GM23248 (cell line): Measurements from ENCODE around the gene STK11IP. TPM values are rescaled to one million over a fixed set of nuclear protein-coding genes. Genes with fewer than 3 reads are reported as not detected.
A peak's percentile ranks its signal among the peaks of the same experiment; 100 is the strongest.

ENCODE experiments used
- DNase-seq: peaks from one replicate; pipeline ENCODE4 v3.0.0-alpha.2; 2015
- H2AFZ ChIP-seq: fragments of 200-600 bp; sonication (generic); 2 replicates; pipeline ENCODE4 v1.6.1; 2016; ENCODE audit warnings: antibody characterized with exemption
- H3F3A ChIP-seq: fragments of 200-600 bp; sonication (generic); 2 replicates; pipeline ENCODE4 v1.6.1; 2016; ENCODE audit warnings: mild to moderate bottlenecking, antibody characterized with exemption, mixed run types; ENCODE audit not compliant: insufficient read depth
- H3K27ac ChIP-seq: fragments of 200-600 bp; sonication (generic); 2 replicates; pipeline ENCODE4 v1.5.1; 2016; ENCODE audit warnings: mild to moderate bottlenecking
- H3K27me3 ChIP-seq: fragments of 200-600 bp; sonication (generic); replicated peaks from 2 replicates; pipeline ENCODE4 v1.6.1; 2016; ENCODE audit warnings: mild to moderate bottlenecking; ENCODE audit not compliant: insufficient read depth
- H3K36me3 ChIP-seq: fragments of 200-600 bp; sonication (generic); 2 replicates; pipeline ENCODE4 v1.6.1; 2016; ENCODE audit warnings: low read depth, mild to moderate bottlenecking
- H3K4me1 ChIP-seq: fragments of 200-600 bp; sonication (generic); 2 replicates; pipeline ENCODE4 v1.6.1; 2016; ENCODE audit warnings: mild to moderate bottlenecking; ENCODE audit not compliant: insufficient read depth
- H3K4me2 ChIP-seq: fragments of 200-600 bp; sonication (generic); one replicate; pipeline ENCODE4 v1.6.1; 2016; ENCODE audit warnings: mild to moderate bottlenecking; ENCODE audit not compliant: unreplicated experiment
- H3K4me3 ChIP-seq: fragments of 200-600 bp; sonication (generic); 2 replicates; pipeline ENCODE4 v1.5.1; 2016; ENCODE audit warnings: mild to moderate bottlenecking
- H3K79me2 ChIP-seq: fragments of 200-600 bp; sonication (generic); 2 replicates; pipeline ENCODE4 v1.6.1; 2016; ENCODE audit warnings: mild to moderate bottlenecking; ENCODE audit not compliant: insufficient read depth
- H3K9ac ChIP-seq: fragments of 200-600 bp; sonication (generic); 2 replicates; pipeline ENCODE4 v1.6.1; 2016; ENCODE audit warnings: mild to moderate bottlenecking
- H3K9me2 ChIP-seq: fragments of 200-600 bp; sonication (generic); 2 replicates; pipeline ENCODE4 v1.6.1; 2016; ENCODE audit warnings: mixed run types, mild to moderate bottlenecking, moderate library complexity; ENCODE audit not compliant: insufficient read depth
- H3K9me3 ChIP-seq: fragments of 200-600 bp; sonication (generic); one replicate; pipeline ENCODE4 v1.6.1; 2017; ENCODE audit warnings: low read depth
- H4K20me1 ChIP-seq: fragments of 200-600 bp; sonication (generic); 2 replicates; pipeline ENCODE4 v1.6.0; 2016; ENCODE audit not compliant: insufficient read depth
- EZH2 ChIP-seq: fragments of 200-600 bp; sonication (generic); IDR thresholded peaks from 2 replicates; pipeline ENCODE4 v1.6.1; 2018; ENCODE audit warnings: antibody characterized with exemption, mild to moderate bottlenecking; ENCODE audit not compliant: insufficient read depth, poor library complexity, severe bottlenecking
- EZH2phosphoT487 ChIP-seq: fragments of 200-600 bp; sonication (generic); IDR thresholded peaks from 2 replicates; pipeline ENCODE4 v1.6.1; 2018; ENCODE audit warnings: antibody characterized with exemption, moderate library complexity, mild to moderate bottlenecking, low read depth; ENCODE audit not compliant: insufficient read depth
- WGBS, 2 experiments: methylation state at CpG; one replicate each; pipeline ENCODE4 v1.1.6; 2015 to 2017; ENCODE audit warnings: low lambda C conversion rate in 2 of 2, low coverage in 1 of 2; ENCODE audit errors: missing lambda C conversion rate in 2 of 2; 5-methylcytosine and 5-hydroxymethylcytosine counted together
- in situ Hi-C: fragments of 300-500 bp; cut with MboI; formaldehyde crosslinking; loops from 2 replicates; pipeline ENCODE4 v1.15.0; 2020
- polyA plus RNA-seq: library from polyadenylated mRNA; unstranded; fragments of >200 nt; fragmentation: Nextera tagmentation; extraction: Ambion mirVana; gene quantifications from 2 replicates; pipeline ENCODE4 v1.2.1, GENCODE V29; 2016
- total RNA-seq: library from RNA; depleted of rRNA; stranded (reverse); fragments of >200 nt; shearing (Covaris generic); gene quantifications from 2 replicates; pipeline ENCODE4 v1.2.3, GENCODE V29; 2014

Gene STK11IP
- total and polyA plus RNA-seq, 2 experiments from 2014 or later, result 7.3 to 10.5 TPM

DNA sequence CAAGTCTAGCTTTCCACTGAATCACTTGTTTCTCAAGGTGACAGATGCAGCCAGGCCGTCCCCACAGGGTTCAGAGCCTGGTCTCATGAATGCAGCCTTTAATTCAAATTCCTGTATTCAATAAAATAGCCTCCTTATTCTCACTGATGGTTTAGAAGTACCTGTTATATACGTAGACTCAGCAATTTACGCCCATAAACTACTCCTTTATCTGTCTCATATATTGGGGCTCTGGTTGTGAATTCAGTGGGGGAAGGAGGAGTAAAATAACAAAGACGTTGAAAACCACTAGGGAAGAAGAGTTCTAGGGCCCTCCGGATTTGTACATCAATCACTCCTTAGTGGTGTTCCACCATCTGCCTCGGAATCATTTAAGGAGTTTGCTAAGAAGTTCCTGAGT, 28.0 kb upstream of the STK11IP start:
- peaks cover 6% of the 10 kb centered on the region; the same call in 1 of the 2 replicates for H3K4me1 ChIP-seq
- H3K79me2 ChIP-seq, result peaks cover 15% of the 10 kb centered on the region; the same call in 1 of the 2 replicates
- peak overlapping the region; percentile 79 for H3K4me3 ChIP-seq
- no peaks in the 10 kb centered on the region for H3K9me3 ChIP-seq
- H3K27me3 ChIP-seq, result no peaks in the 10 kb centered on the region
- peak overlapping the region; percentile 76 for H3K4me2 ChIP-seq
- H2AFZ ChIP-seq, result no peak overlapping the region
- TF ChIP-seq EZH2, result no peak
- no peak for TF ChIP-seq EZH2phosphoT487
- no peaks in the 10 kb centered on the region for H3K9me2 ChIP-seq
- H3K9ac ChIP-seq, result 0 out of 2 replicates have a peak overlapping the region, but pooled peaks have one; percentile 82
- DNase-seq, result no peak
- H3K27ac ChIP-seq, result no peak overlapping the region
- no peaks in the 10 kb centered on the region for H4K20me1 ChIP-seq
- in situ Hi-C loops, result no loop called here
- no peaks in the 10 kb centered on the region for H3F3A ChIP-seq
- no peaks in the 10 kb centered on the region for H3K36me3 ChIP-seq
- 95 to 96% methylated on average over 6 of the region's 6 CpGs for WGBS, 2 experiments

DNA sequence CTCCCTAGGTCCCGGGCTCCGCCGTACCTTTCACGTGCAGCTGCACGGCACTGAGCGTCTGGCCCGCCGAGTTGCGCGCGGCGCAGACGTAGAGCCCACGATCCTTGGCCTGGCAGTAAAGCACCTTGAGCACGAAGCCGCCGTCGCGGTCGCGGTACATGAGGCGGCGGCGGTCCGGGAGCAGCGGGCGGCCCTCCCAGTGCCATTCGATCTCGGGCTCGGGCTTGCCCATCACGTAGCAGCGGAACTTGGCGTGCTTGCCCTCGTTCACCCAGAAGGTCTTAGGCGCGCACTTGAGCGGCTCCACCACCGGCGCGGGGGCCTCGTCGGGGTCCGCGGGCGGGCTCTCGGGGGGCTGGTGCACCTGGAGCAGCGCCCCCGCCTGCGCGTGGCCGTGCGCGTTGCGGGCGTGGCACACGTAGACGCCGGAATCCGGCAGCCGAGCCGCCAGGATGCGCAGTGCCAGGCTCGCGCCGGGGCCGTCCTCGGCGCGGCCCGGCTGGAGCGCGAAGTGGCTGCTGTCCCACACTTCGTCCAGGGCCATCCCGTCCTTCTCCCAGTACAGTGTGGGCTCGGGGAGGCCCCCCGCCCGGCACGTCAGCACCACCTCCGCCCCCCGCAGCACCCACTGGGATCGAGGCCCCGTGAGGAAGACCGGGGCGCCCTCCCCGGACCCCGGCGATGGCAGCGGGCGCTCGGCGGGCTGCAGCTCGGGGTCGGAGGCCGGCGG, 27.3 kb upstream of the STK11IP start:
- H3K9me3 ChIP-seq, result no peaks in the 10 kb centered on the region
- peak; percentile 73 for DNase-seq
- peaks cover 15% of the 10 kb centered on the region; the same call in 1 of the 2 replicates for H3K79me2 ChIP-seq
- no peaks in the 10 kb centered on the region for H3K27me3 ChIP-seq
- H4K20me1 ChIP-seq, result no peaks in the 10 kb centered on the region
- H3K9ac ChIP-seq, result peak overlapping the region; percentile 82
- H2AFZ ChIP-seq, result peak overlapping the region; percentile 80
- 7 to 11% methylated on average over 66 to 85 of the region's 95 CpGs for WGBS, 2 experiments
- peak overlapping the region; percentile 79 for H3K4me3 ChIP-seq
- in situ Hi-C loops, result no loop called here
- TF ChIP-seq EZH2phosphoT487, result no peak
- TF ChIP-seq EZH2, result no peak
- peak overlapping the region; percentile 76 for H3K4me2 ChIP-seq
- no peaks in the 10 kb centered on the region for H3F3A ChIP-seq
- 0 out of 2 replicates have a peak overlapping the region, but pooled peaks have one; percentile 23 for H3K27ac ChIP-seq
- H3K9me2 ChIP-seq, result no peaks in the 10 kb centered on the region
- no peaks in the 10 kb centered on the region for H3K36me3 ChIP-seq
- peaks cover 6% of the 10 kb centered on the region; the same call in 1 of the 2 replicates for H3K4me1 ChIP-seq

DNA sequence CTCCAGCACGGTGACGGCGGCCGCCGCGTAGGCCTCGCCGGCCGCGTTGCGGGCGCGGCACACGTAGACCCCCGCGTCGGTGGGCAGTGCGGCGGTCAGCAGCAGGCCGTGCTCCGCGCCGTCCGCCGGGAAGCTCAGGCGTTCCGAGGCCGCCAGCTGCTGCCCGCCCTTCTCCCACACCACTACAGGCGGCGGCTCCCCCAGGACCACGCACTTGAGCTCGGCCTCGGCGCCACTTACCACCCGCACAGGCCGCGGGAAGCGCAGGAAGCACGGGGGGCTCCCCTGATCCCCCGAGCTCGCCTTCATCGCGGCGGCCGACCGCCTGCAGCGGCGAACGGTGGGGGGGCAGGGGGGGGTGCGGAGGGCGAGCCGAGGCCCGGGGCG, 26.7 kb upstream of the STK11IP start:
- H3K4me2 ChIP-seq, result peak overlapping the region; percentile 76
- peak overlapping the region; percentile 82 for H3K9ac ChIP-seq
- in situ Hi-C loops, result no loop called here
- peak overlapping the region; percentile 79 for H3K4me3 ChIP-seq
- peak; percentile 68 for DNase-seq
- 0 to 3% methylated on average over 8 to 16 of the region's 55 CpGs for WGBS, 2 experiments
- H3K36me3 ChIP-seq, result no peaks in the 10 kb centered on the region
- H3K4me1 ChIP-seq, result peaks cover 6% of the 10 kb centered on the region; the same call in 1 of the 2 replicates
- peaks cover 15% of the 10 kb centered on the region; the same call in 1 of the 2 replicates for H3K79me2 ChIP-seq
- H4K20me1 ChIP-seq, result no peaks in the 10 kb centered on the region
- H3K27me3 ChIP-seq, result no peaks in the 10 kb centered on the region
- TF ChIP-seq EZH2 (no peak), EZH2phosphoT487 (no peak)
- H3K9me3 ChIP-seq, result no peaks in the 10 kb centered on the region
- H3F3A ChIP-seq, result no peaks in the 10 kb centered on the region
- no peaks in the 10 kb centered on the region for H3K9me2 ChIP-seq
- 0 out of 2 replicates have a peak overlapping the region, but pooled peaks have one; percentile 23 for H3K27ac ChIP-seq
- peak overlapping the region; percentile 80 for H2AFZ ChIP-seq

DNA sequence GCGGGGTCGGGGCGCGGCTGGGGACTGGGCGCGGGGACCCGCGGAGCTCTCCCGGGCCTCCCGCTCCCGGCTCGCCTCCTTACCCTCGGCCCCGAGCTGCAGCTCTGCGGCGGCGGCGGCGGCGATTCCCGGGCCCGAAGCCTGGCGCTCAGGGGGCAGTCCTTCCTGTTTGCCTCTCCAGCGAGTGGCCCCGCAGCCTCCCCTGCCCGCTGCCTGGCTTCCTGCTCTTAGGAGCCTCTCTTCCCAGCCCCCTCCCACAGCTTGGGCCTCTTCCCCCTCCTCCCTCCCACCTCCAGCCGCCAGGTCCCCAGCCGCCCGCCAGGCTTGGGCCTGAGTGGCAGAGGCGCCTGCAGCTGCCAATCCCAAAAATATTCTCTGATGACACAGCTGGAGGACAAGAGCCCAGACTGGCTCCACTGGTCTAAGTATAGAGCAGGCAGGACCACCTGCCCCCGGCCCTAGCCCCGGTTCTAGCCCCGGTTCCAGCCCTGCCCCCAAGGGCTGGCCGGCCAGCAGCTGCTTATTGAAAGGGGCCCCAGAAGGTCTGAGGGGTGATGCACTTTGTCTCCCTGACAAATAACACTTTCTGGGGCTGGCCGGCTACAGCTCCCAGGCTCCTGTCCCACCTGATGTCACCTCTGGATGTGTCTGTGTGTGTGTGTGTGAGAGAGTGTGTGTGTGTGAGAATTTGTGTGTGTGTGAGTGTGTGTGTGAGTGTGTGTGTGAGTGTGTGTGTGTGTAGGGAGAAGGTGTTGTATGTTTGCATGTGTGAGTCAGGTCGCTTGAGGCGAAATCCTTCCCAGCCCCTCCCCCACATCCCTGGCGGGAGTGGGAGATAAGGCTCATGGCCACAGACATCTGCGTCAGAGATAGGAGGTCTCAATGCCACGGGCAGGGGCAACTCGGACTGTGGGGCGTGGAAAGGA, 26.1 kb upstream of the STK11IP start, which contains the start of gene OBSL1:
Gene OBSL1 (minus strand): TSS at position 229 of the 926 bp plus-strand sequence. CDS start 307 bp downstream, outside the sequence.
- Histone ChIP-seq H3K4me1 (peaks cover 6% of the 10 kb centered on the region; the same call in 1 of the 2 replicates), H3K9ac (peak within 1 kb of the TSS; percentile 82), H3K27ac (peak within 1 kb of the TSS; percentile 23; the same call in 1 of the 2 replicates), H3K4me2 (peak within 1 kb of the TSS; percentile 76), H3K27me3 (no peaks in the 10 kb centered on the region), H3K9me2 (no peaks in the 10 kb centered on the region), H3K36me3 (no peaks in the 10 kb centered on the region), H2AFZ (peak within 1 kb of the TSS; percentile 80), H3F3A (no peaks in the 10 kb centered on the region), H4K20me1 (no peaks in the 10 kb centered on the region), H3K79me2 (peaks cover 15% of the 10 kb centered on the region; the same call in 1 of the 2 replicates), H3K9me3 (no peaks in the 10 kb centered on the region), H3K4me3 (peak within 1 kb of the TSS; percentile 79)
- WGBS, 2 experiments, result 10 to 19% methylated on average over 12 to 38 of the region's 42 CpGs
- in situ Hi-C loops, result no loop called here
- DNase-seq, result peak; percentile 72
- no peak for TF ChIP-seq EZH2
- TF ChIP-seq EZH2phosphoT487, result no peak
